ENCODE measurements around the gene RAP1GAP2.

Gene RAP1GAP2

GRCh38 chr17:2755891-2756724 is 40.1 kb upstream of the RAP1GAP2 start:
- no peak for ATAC-seq
- no peak for TF ChIP-seq ZNF8 (CRISPR knock-in tag; IDR thresholded peaks at IDR 0.05)
- no peak for TF ChIP-seq POU6F1 (CRISPR knock-in tag; IDR thresholded peaks at IDR 0.05; ENCODE audit: borderline replicate concordance, low read depth)
- TF ChIP-seq ARNTL (CRISPR knock-in tag; IDR thresholded peaks at IDR 0.05; ENCODE audit: borderline replicate concordance, low read depth), result no peak
- no peak for TF ChIP-seq ESRRG (CRISPR knock-in tag; IDR thresholded peaks at IDR 0.05)
- TF ChIP-seq OSR1 (CRISPR knock-in tag; IDR thresholded peaks at IDR 0.05), result no peak
- TF ChIP-seq ZFP3 (CRISPR knock-in tag; IDR thresholded peaks at IDR 0.05), result no peak
- no peak for TF ChIP-seq SNAI2 (CRISPR knock-in tag; IDR thresholded peaks at IDR 0.05)

DNA sequence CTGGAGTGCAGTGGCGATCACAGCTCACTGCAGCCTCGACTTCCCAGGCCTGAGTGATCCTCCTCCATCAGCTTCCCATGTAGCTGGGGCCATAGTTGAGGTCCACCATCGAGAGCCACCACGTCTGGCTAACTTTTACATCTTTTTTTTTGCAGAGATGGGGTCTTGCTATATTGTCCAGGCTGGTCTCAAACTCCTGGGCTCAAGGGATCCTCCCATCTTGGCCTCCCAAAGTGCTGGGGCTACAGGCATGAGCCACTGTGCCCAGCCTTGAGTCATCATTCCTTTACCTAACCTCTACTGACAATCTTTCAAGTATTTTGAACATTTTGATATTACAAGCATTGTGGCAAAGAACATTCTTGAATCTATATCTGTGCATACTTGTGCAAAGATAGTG is 37.4 kb upstream of the RAP1GAP2 start:
- TF ChIP-seq ZNF70 (CRISPR knock-in tag; IDR thresholded peaks at IDR 0.05), result no peak
- no peak for TF ChIP-seq RARB (CRISPR knock-in tag; IDR thresholded peaks at IDR 0.05)
- TF ChIP-seq ISL1 (CRISPR knock-in tag; IDR thresholded peaks at IDR 0.05), result no peak
- no peak for TF ChIP-seq GLIS3 (CRISPR knock-in tag; IDR thresholded peaks at IDR 0.05)
- no peak for TF ChIP-seq ZC3H10 (CRISPR knock-in tag; IDR thresholded peaks at IDR 0.05)
- TF ChIP-seq PPARA (CRISPR knock-in tag; IDR thresholded peaks at IDR 0.05; ENCODE audit: borderline replicate concordance), result no peak
- TF ChIP-seq, protein P1, sequence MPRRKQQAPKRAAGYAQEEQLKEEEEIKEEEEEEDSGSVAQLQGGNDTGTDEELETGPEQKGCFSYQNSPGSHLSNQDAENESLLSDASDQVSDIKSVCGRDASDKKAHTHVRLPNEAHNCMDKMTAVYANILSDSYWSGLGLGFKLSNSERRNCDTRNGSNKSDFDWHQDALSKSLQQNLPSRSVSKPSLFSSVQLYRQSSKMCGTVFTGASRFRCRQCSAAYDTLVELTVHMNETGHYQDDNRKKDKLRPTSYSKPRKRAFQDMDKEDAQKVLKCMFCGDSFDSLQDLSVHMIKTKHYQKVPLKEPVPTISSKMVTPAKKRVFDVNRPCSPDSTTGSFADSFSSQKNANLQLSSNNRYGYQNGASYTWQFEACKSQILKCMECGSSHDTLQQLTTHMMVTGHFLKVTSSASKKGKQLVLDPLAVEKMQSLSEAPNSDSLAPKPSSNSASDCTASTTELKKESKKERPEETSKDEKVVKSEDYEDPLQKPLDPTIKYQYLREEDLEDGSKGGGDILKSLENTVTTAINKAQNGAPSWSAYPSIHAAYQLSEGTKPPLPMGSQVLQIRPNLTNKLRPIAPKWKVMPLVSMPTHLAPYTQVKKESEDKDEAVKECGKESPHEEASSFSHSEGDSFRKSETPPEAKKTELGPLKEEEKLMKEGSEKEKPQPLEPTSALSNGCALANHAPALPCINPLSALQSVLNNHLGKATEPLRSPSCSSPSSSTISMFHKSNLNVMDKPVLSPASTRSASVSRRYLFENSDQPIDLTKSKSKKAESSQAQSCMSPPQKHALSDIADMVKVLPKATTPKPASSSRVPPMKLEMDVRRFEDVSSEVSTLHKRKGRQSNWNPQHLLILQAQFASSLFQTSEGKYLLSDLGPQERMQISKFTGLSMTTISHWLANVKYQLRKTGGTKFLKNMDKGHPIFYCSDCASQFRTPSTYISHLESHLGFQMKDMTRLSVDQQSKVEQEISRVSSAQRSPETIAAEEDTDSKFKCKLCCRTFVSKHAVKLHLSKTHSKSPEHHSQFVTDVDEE (CRISPR knock-in tag; IDR thresholded peaks at IDR 0.05), result no peak
- TF ChIP-seq OSR1 (CRISPR knock-in tag; IDR thresholded peaks at IDR 0.05), result no peak
- TF ChIP-seq ZNF8 (CRISPR knock-in tag; IDR thresholded peaks at IDR 0.05), result no peak
- no peak for TF ChIP-seq ZNF565 (CRISPR knock-in tag; conservative IDR thresholded peaks at IDR 0.05; ENCODE audit: low read depth)
- TF ChIP-seq ARNTL (CRISPR knock-in tag; IDR thresholded peaks at IDR 0.05; ENCODE audit: borderline replicate concordance, low read depth), result no peak
- TF ChIP-seq POU6F1 (CRISPR knock-in tag; IDR thresholded peaks at IDR 0.05; ENCODE audit: borderline replicate concordance, low read depth), result no peak
- TF ChIP-seq ZFP3 (CRISPR knock-in tag; IDR thresholded peaks at IDR 0.05), result no peak
- no peak for TF ChIP-seq SNAI2 (CRISPR knock-in tag; IDR thresholded peaks at IDR 0.05)
- no peak for TF ChIP-seq BACH2 (CRISPR knock-in tag; IDR thresholded peaks at IDR 0.05; ENCODE audit: borderline replicate concordance)
- no peak for TF ChIP-seq CSDC2 (CRISPR knock-in tag; IDR thresholded peaks at IDR 0.05)
- no peak for ATAC-seq

GRCh38 chr17:2770129-2770528 is 26.1 kb upstream of the RAP1GAP2 start:
- TF ChIP-seq SNAI2 (CRISPR knock-in tag; IDR thresholded peaks at IDR 0.05) (no peak), PATZ1 (CRISPR knock-in tag; IDR thresholded peaks at IDR 0.05; ENCODE audit: borderline replicate concordance) (no peak), POU6F1 (CRISPR knock-in tag; IDR thresholded peaks at IDR 0.05; ENCODE audit: borderline replicate concordance, low read depth) (no peak), RARB (CRISPR knock-in tag; IDR thresholded peaks at IDR 0.05) (no peak), ZFP3 (CRISPR knock-in tag; IDR thresholded peaks at IDR 0.05) (no peak), ZNF8 (CRISPR knock-in tag; IDR thresholded peaks at IDR 0.05) (no peak), BACH2 (CRISPR knock-in tag; IDR thresholded peaks at IDR 0.05; ENCODE audit: borderline replicate concordance) (no peak), CREB5 (CRISPR knock-in tag; IDR thresholded peaks at IDR 0.05; ENCODE audit: low read depth) (no peak)
- ATAC-seq, result no peak
